ENCODE results near the gene UBC. TPM values are rescaled to one million over a fixed set of nuclear protein-coding genes. Genes with fewer than 3 reads are reported as not detected.
A peak's percentile ranks its signal among the peaks of the same experiment; 100 is the strongest.
"Not testable (repeated sequence)": the region's sequence is repeated elsewhere in the genome, so short reads cannot be mapped to it uniquely, and the experiment has no call there.

The UBC gene
- total RNA-seq, 1 donor from 2014 or later = 1,072 TPM

DNA sequence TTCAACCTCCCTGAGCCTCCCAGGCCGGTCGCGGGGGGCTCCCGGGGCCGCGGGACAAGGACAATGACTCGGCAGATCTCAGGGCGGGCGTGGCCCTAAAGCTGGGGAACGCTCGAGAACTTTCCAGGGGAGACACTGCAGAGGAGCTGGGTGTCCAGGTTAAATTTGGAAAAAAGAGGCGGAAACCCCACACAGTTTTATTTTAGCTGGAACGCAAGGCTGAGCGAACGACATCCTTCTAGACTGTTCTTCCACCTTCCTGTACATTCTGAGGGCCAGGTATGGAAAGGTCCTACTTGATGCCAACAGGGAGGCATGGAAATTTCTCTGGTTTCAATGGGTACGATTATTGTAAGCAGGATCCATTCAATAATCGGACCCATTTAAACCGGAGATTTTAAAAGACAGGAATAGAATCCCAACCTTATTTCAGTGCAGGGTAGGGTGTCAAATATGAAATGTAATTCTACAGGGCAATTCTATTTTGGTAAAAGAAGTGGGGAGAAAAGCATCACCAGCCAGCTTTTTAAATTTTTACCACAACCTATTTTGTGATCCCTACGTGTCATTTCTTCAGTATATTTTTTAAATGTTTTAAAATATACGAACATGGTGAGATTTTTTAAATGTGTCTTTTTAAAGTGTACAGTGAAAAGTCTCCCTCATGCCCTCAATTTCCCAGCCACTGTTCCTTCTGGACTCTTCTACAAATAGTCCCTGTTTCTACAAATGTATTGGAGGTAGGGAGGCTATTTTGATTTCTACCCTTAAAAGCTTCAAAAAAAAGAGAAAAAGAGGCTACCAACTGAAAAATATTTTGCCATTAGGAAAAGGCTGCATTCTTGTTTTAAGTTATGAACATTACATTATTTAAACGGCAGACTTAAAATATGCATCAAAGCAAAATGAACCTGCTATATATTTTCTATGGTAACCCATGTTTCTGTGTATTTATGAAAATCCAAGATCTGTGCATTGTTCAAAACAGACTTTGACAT is 1.1 kb upstream of the UBC start:
- DNase-seq (ENCODE audit: low read depth in 2 of 2) = peak in 1 of 2 donors; percentile 58

DNA sequence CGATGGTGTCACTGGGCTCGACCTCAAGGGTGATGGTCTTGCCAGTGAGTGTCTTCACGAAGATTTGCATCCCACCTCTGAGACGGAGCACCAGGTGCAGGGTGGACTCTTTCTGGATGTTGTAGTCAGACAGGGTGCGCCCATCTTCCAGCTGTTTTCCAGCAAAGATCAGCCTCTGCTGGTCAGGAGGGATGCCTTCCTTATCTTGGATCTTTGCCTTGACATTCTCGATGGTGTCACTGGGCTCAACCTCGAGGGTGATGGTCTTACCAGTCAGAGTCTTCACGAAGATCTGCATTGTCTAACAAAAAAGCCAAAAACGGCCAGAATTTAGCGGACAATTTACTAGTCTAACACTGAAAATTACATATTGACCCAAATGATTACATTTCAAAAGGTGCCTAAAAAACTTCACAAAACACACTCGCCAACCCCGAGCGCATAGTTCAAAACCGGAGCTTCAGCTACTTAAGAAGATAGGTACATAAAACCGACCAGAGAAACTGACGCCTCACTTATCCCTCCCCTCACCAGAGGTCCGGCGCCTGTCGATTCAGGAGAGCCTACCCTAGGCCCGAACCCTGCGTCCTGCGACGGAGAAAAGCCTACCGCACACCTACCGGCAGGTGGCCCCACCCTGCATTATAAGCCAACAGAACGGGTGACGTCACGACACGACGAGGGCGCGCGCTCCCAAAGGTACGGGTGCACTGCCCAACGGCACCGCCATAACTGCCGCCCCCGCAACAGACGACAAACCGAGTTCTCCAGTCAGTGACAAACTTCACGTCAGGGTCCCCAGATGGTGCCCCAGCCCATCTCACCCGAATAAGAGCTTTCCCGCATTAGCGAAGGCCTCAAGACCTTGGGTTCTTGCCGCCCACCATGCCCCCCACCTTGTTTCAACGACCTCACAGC is 717 bp downstream of the UBC start:
- DNase-seq (ENCODE audit: low read depth in 2 of 2) = peak; percentile 67 to 91

- not testable (repeated sequence) for DNase-seq (ENCODE audit: low read depth in 2 of 2)
Observed at GRCh38 chr12:124912529-124913287, 1.7 kb downstream of the UBC start.

GRCh38 chr12:124911521-124911920 is 2.9 kb downstream of the UBC start:
- not testable (repeated sequence) for DNase-seq (ENCODE audit: low read depth in 2 of 2)

DNA sequence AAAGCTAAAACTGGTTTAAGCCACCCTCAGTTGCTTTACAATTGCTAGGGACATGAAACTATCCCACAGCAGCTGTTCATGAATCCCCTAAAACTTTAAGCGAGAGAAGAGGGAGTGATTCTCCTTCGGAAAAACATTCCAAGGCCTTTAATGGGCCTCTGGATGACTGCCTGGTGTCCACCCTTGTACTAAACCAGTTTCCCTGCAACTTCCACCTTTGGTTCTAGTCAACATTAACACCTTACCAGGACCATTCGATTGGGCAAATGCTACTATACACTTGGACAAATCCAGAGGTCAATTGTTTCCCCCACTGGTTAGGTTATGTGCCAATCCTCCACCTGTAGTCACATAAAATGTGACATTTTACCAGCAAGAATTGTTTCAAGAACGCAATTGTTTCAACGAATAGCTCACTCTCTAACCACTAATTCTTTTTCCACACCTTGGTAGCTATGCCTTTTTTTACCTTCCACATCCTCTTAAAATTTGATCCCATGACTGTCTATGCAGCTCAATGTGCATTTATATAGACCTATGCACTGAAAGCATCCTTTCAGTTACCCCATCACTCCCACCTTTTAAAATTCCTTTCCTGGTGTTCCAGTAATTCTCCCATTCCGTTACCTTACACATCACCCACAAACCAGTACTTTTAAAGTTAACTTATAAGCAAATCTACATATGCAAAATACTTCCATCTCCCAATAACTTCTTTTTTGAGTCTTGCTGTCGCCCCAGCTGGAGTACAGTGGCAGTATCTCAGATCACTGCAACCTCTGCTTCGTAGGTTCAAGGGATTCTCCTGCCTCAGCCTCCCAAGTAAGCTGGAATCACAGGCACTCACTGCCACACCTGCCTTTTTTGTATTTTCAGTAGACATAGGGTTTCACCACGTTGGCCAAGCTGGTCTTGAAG is 3.6 kb downstream of the UBC start:
- DNase-seq (ENCODE audit: low read depth in 2 of 2) = no peak

- DNase-seq (ENCODE audit: low read depth in 2 of 2) = no peak
Observed at GRCh38 chr12:124909831-124910560, 4.5 kb downstream of the UBC start.

DNA sequence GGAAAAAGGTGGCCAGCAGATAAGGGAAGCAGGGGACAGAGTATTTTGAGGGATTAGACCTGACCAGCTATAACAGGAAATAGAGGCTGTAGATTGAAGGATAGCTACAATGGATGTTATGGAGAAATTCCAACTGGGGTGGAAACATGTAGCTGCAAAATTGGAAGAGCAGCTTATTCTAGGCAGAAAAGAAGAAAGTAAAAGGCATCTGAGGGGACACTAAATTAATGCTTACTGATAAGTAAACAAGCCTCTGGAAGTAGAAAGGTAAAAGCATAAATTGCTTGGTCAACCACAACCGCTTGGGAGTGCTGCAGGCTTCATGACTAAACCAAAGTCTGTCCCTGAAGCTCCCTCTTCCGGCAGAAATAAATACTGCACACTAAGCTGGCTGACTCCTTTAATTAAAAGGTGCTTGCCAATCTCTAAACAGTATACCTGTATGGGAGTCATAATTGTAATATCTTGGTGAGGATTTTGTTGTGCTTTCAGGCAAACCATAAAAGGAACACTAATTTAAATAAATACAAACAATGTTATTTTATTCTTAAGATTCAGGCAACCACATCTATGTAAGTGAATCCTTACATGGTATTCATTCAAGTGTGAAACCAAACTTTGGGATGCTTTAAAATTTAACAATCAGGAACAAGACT is 7.7 kb downstream of the UBC start:
- peak; percentile 90 to 94 for DNase-seq (ENCODE audit: low read depth in 2 of 2)

- peak in 1 of 2 donors; percentile 94 for DNase-seq (ENCODE audit: low read depth in 2 of 2)
Observed at GRCh38 chr12:124904306-124905098, 9.9 kb downstream of the UBC start.

DNA sequence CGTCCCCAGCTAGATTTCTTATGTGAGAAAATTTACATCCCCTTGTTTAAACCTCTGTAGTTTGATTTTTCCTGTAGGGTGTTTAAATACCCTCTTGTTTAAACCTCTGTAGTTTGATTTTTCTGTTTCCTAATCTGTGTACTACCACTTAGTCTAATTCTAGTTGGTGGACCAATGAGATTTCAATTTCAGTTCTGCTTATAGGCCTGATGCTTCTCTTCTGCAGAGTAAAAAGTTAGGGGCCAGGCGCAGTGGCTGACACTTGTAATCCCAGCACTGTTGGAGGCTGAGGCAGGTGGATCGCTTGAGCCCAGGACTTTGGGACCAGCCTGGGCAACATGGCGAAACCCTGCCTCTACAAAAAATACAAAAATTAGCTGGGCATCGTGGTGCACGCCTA is 11.5 kb downstream of the UBC start:
- no peak for DNase-seq (ENCODE audit: low read depth in 2 of 2)

GRCh38 chr12:124901003-124901402 is 13.4 kb downstream of the UBC start:
- no peak for DNase-seq (ENCODE audit: low read depth in 2 of 2)

GRCh38 chr12:124900345-124900795 is 14.1 kb downstream of the UBC start:
- not testable (repeated sequence) for DNase-seq (ENCODE audit: low read depth in 2 of 2)

GRCh38 chr12:124898923-124899294 is 15.5 kb downstream of the UBC start:
- no peak for DNase-seq (ENCODE audit: low read depth in 2 of 2)

- peak in 1 of 2 donors; percentile 51 for DNase-seq (ENCODE audit: low read depth in 2 of 2)
Observed at GRCh38 chr12:124898200-124898922, 16.1 kb downstream of the UBC start.

DNA sequence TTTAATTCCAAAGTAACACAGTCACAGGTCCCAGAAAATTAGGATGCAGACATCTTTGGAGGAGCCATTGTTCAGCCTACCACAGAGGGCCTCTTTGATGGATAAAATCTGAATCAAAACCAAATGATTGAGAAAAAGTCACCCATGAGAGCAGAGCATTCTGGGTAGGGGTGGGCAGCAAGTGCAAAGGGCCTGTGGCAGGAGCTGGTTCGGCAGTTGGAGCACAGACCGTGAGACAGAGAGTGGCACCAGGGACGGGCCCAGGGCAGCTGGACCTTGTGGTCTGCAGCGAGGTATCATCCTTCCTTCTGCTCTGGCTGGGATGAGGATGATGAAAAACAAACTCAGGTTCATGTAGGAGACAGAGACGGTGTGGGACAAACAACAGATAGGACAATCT is 18.0 kb downstream of the UBC start:
- DNase-seq (ENCODE audit: low read depth in 2 of 2) = no peak

- no peak for DNase-seq (ENCODE audit: low read depth in 2 of 2)
Observed at GRCh38 chr12:124893792-124894516, 20.5 kb downstream of the UBC start.

DNA sequence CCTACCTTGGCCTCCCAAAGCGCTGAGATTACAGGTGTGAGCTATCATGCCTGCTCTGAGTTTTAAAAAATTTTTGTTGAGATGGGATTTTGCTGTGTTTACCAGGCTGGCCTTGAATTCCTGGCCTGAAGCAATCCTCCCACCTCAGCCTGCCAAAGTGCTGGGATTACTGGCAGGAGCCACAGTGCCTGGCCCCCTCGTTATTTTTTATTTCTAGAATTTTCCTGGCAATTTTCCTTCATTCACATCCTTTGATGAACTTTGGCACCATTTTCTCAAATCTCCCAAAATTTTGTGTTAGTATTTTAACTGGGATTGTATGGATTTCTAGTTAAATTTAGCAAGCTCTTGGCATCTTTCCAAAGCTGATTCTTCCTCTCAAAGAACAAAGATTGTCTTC is 26.2 kb downstream of the UBC start:
- DNase-seq (ENCODE audit: low read depth in 2 of 2) = no peak

- not testable (repeated sequence) for DNase-seq (ENCODE audit: low read depth in 2 of 2)
Observed at GRCh38 chr12:124887766-124888165, 26.7 kb downstream of the UBC start.

Data from dermis microvascular lymphatic vessel endothelial cell (primary cell).